GM23338 (cell line): ENCODE data around the gene MTNR1B. TPM values are rescaled to one million over a fixed set of nuclear protein-coding genes. Genes with fewer than 3 reads are reported as not detected.

ENCODE experiments used
- ATAC-seq: fragments of 200-7000 bp; cut with Tn5 transposase; 3 replicates; pipeline ENCODE4 v1.9.1; 2020
- DNase-seq: peaks from one replicate; pipeline ENCODE4 v3.0.0-alpha.2; 2015; ENCODE audit warnings: low spot score
- H2AFZ ChIP-seq: fragments of 200-600 bp; sonication (generic); 2 replicates; pipeline ENCODE4 v1.8.0; 2016; ENCODE audit warnings: antibody characterized with exemption, mild to moderate bottlenecking, moderate library complexity
- H3F3A ChIP-seq: fragments of 200-600 bp; sonication (generic); replicated peaks from 2 replicates; pipeline ENCODE4 v1.8.0; 2017; ENCODE audit warnings: antibody characterized with exemption, mixed run types, low read depth
- H3K27ac ChIP-seq: fragments of 200-600 bp; sonication (generic); 2 replicates; pipeline ENCODE4 v1.6.1; 2016; ENCODE audit warnings: low read depth
- H3K27me3 ChIP-seq: fragments of 200-600 bp; sonication (generic); 2 replicates; pipeline ENCODE4 v1.8.0; 2016; ENCODE audit warnings: mild to moderate bottlenecking, mixed run types, moderate library complexity; ENCODE audit not compliant: insufficient read depth
- H3K36me3 ChIP-seq: fragments of 200-600 bp; sonication (generic); 2 replicates; pipeline ENCODE4 v1.8.0; 2016; ENCODE audit warnings: mild to moderate bottlenecking; ENCODE audit not compliant: insufficient read depth
- H3K4me1 ChIP-seq: fragments of 200-600 bp; sonication (generic); 2 replicates; pipeline ENCODE4 v1.8.0; 2016; ENCODE audit warnings: mild to moderate bottlenecking, moderate library complexity; ENCODE audit not compliant: insufficient read depth
- H3K4me2 ChIP-seq: fragments of 200-600 bp; sonication (generic); 2 replicates; pipeline ENCODE4 v1.7.1; 2017; ENCODE audit warnings: mixed run types
- H3K4me3 ChIP-seq: fragments of 200-600 bp; sonication (generic); 2 replicates; pipeline ENCODE4 v1.6.1; 2016; ENCODE audit warnings: mixed run types
- H3K79me2 ChIP-seq: fragments of 200-600 bp; sonication (generic); replicated peaks from 2 replicates; pipeline ENCODE4 v1.8.0; 2017; ENCODE audit warnings: mild to moderate bottlenecking; ENCODE audit not compliant: insufficient read depth
- H3K9me2 ChIP-seq: fragments of 200-600 bp; sonication (generic); 2 replicates; pipeline ENCODE4 v1.8.0; 2017; ENCODE audit not compliant: insufficient read depth
- H4K20me1 ChIP-seq: fragments of 200-600 bp; sonication (generic); replicated peaks from 2 replicates; pipeline ENCODE4 v1.8.0; 2017; ENCODE audit warnings: mild to moderate bottlenecking; ENCODE audit not compliant: insufficient read depth
- H3K27ac Mint-ChIP-seq: 2 replicates; pipeline ENCODE4 v1.8.0; 2020; ENCODE audit warnings: inconsistent platforms, mild to moderate bottlenecking, moderate library complexity, mixed read lengths
- H3K27me3 Mint-ChIP-seq: 3 replicates; pipeline ENCODE4 v1.8.0; 2022; ENCODE audit warnings: low read depth, mild to moderate bottlenecking, moderate library complexity, mixed read lengths, inconsistent platforms; ENCODE audit not compliant: insufficient read depth, poor library complexity
- H3K36me3 Mint-ChIP-seq: 3 replicates; pipeline ENCODE4 v1.8.0; 2021; ENCODE audit warnings: low read depth, mild to moderate bottlenecking, inconsistent platforms, moderate library complexity, mixed read lengths
- H3K4me1 Mint-ChIP-seq: 3 replicates; pipeline ENCODE4 v1.8.0; 2020; ENCODE audit warnings: mild to moderate bottlenecking, inconsistent platforms, mixed read lengths
- H3K4me3 Mint-ChIP-seq: 3 replicates; pipeline ENCODE4 v1.8.0; 2021; ENCODE audit warnings: moderate library complexity, mild to moderate bottlenecking, inconsistent platforms, mixed read lengths
- H3K9me3 Mint-ChIP-seq: 3 replicates; pipeline ENCODE4 v1.8.0; 2020; ENCODE audit warnings: moderate library complexity, mild to moderate bottlenecking, inconsistent platforms, mixed read lengths
- CREB1 ChIP-seq: fragments of 250-450 bp; sonication (Bioruptor Pico); IDR thresholded peaks from 2 replicates; pipeline ENCODE4 v1.5.0; 2020; ENCODE audit warnings: low read depth, mild to moderate bottlenecking, moderate library complexity
- EZH2 ChIP-seq: fragments of 200-600 bp; sonication (generic); IDR thresholded peaks from one replicate; pipeline ENCODE4 v1.8.0; 2017; ENCODE audit warnings: antibody characterized with exemption, mild to moderate bottlenecking, low read depth; ENCODE audit not compliant: unreplicated experiment
- EZH2phosphoT487 ChIP-seq: fragments of 200-600 bp; sonication (generic); IDR thresholded peaks from one replicate; pipeline ENCODE4 v1.8.1; 2018; ENCODE audit warnings: antibody characterized with exemption; ENCODE audit not compliant: unreplicated experiment
- NANOG ChIP-seq: IDR thresholded peaks from 2 replicates; pipeline ENCODE4 v1.6.1; 2016; ENCODE audit warnings: antibody characterized with exemption, borderline replicate concordance
- POLR2AphosphoS5 ChIP-seq: IDR thresholded peaks from 2 replicates; pipeline ENCODE4 v1.6.1; 2016; ENCODE audit warnings: antibody characterized with exemption, low read depth
- ZNF114 ChIP-seq: fragments of 250-450 bp; sonication (Bioruptor Pico); IDR thresholded peaks from 2 replicates; pipeline ENCODE4 v1.5.0; 2020; ENCODE audit warnings: mild to moderate bottlenecking, moderate library complexity
- ZNF331 ChIP-seq: fragments of 250-450 bp; sonication (Bioruptor Pico); IDR thresholded peaks from 2 replicates; pipeline ENCODE4 v1.5.0; 2020; ENCODE audit warnings: low read depth, mild to moderate bottlenecking, moderate library complexity
- ZNF462 ChIP-seq: fragments of 250-450 bp; sonication (Bioruptor Pico); IDR thresholded peaks from 2 replicates; pipeline ENCODE4 v1.5.0; 2020; ENCODE audit warnings: mild to moderate bottlenecking, moderate library complexity
- polyA plus RNA-seq: library from polyadenylated mRNA; unstranded; fragments of >200 nt; fragmentation: Nextera tagmentation; extraction: Ambion mirVana; gene quantifications from 2 replicates; pipeline ENCODE4 v1.2.1, GENCODE V29; 2016
- total RNA-seq: library from RNA; depleted of rRNA; stranded (reverse); fragments of >200 nt; shearing (Covaris generic); gene quantifications from 2 replicates; pipeline ENCODE4 v1.2.3, GENCODE V29; 2014
- TF ChIP-seq, protein P1 (sequence below): IDR thresholded peaks from one replicate; pipeline ENCODE4 v1.6.1; 2018; ENCODE audit warnings: antibody characterized with exemption; ENCODE audit not compliant: unreplicated experiment
- TF ChIP-seq, protein P2 (sequence below), 2 experiments: fragments of 200-600 bp in 1 of 2; sonication (generic) in 1 of 2; conservative IDR thresholded peaks; 2 replicates each; pipeline versions ENCODE4 v1.5.1 to v1.6.1; 2016 to 2017; ENCODE audit warnings: antibody characterized with exemption in 2 of 2, low read depth in 2 of 2, mild to moderate bottlenecking in 2 of 2, moderate library complexity in 1 of 2

The MTNR1B gene
- total and polyA plus RNA-seq, 2 experiments from 2014 or later: not detected

DNA sequence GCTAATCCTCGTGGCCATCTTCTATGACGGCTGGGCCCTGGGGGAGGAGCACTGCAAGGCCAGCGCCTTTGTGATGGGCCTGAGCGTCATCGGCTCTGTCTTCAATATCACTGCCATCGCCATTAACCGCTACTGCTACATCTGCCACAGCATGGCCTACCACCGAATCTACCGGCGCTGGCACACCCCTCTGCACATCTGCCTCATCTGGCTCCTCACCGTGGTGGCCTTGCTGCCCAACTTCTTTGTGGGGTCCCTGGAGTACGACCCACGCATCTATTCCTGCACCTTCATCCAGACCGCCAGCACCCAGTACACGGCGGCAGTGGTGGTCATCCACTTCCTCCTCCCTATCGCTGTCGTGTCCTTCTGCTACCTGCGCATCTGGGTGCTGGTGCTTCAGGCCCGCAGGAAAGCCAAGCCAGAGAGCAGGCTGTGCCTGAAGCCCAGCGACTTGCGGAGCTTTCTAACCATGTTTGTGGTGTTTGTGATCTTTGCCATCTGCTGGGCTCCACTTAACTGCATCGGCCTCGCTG is 12.1 kb downstream of the MTNR1B start:
- Histone ChIP-seq H3K4me3 (no peak overlapping the region), H3K27ac (no peak overlapping the region), H3K27me3 (no peaks in the 10 kb centered on the region), H3K36me3 (no peaks in the 10 kb centered on the region), H4K20me1 (no peaks in the 10 kb centered on the region), H3K4me2 (no peak overlapping the region), H3K9me2 (peaks cover 14% of the 10 kb centered on the region; the same call in 1 of the 2 replicates), H3K79me2 (no peaks in the 10 kb centered on the region), H3F3A (no peaks in the 10 kb centered on the region), H3K4me1 (no peaks in the 10 kb centered on the region), H2AFZ (no peak overlapping the region)
- H3K4me1 Mint-ChIP-seq: peaks cover 7% of the 10 kb centered on the region
- H3K4me3 Mint-ChIP-seq: no peak overlapping the region
- no peak overlapping the region for H3K27ac Mint-ChIP-seq
- no peaks in the 10 kb centered on the region for H3K36me3 Mint-ChIP-seq
- peaks cover 7% of the 10 kb centered on the region for H3K27me3 Mint-ChIP-seq
- H3K9me3 Mint-ChIP-seq: no peaks in the 10 kb centered on the region; the same call in 2 of the 3 replicates
- DNase-seq (no peak), ATAC-seq (no peak)
- TF ChIP-seq ZNF114: no peak
- no peak for TF ChIP-seq EZH2
- no peak for TF ChIP-seq ZNF331 (CRISPR knock-in tag)
- no peak for TF ChIP-seq POLR2AphosphoS5
- TF ChIP-seq, protein P1, sequence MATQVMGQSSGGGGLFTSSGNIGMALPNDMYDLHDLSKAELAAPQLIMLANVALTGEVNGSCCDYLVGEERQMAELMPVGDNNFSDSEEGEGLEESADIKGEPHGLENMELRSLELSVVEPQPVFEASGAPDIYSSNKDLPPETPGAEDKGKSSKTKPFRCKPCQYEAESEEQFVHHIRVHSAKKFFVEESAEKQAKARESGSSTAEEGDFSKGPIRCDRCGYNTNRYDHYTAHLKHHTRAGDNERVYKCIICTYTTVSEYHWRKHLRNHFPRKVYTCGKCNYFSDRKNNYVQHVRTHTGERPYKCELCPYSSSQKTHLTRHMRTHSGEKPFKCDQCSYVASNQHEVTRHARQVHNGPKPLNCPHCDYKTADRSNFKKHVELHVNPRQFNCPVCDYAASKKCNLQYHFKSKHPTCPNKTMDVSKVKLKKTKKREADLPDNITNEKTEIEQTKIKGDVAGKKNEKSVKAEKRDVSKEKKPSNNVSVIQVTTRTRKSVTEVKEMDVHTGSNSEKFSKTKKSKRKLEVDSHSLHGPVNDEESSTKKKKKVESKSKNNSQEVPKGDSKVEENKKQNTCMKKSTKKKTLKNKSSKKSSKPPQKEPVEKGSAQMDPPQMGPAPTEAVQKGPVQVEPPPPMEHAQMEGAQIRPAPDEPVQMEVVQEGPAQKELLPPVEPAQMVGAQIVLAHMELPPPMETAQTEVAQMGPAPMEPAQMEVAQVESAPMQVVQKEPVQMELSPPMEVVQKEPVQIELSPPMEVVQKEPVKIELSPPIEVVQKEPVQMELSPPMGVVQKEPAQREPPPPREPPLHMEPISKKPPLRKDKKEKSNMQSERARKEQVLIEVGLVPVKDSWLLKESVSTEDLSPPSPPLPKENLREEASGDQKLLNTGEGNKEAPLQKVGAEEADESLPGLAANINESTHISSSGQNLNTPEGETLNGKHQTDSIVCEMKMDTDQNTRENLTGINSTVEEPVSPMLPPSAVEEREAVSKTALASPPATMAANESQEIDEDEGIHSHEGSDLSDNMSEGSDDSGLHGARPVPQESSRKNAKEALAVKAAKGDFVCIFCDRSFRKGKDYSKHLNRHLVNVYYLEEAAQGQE: no peak

DNA sequence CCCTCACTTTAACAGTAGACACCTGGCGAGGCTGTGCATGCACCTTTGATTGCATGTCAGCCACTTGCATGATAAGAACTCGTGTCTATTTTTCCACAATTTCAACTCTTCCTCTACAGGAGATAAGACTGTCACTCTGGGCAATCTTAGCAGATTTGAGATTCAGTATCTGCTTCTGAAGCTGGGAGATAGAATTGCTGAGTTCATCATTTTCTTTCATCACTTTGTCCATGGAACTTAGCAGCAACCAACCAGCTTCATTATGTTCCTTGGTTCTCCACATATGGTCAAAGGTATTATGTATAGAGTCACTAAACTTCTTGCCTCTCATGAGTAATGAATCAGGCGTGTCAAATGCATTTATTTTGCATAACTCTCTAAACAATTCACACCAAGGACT is 17.1 kb downstream of the MTNR1B start:
- DNase-seq (no peak), ATAC-seq (no peak)
- H3K27me3 Mint-ChIP-seq: peaks cover 5% of the 10 kb centered on the region
- H3K36me3 ChIP-seq: no peaks in the 10 kb centered on the region
- H3K79me2 ChIP-seq: no peaks in the 10 kb centered on the region
- no peaks in the 10 kb centered on the region for H3F3A ChIP-seq
- no peak overlapping the region for H3K27ac Mint-ChIP-seq
- no peaks in the 10 kb centered on the region for H3K4me1 ChIP-seq
- no peaks in the 10 kb centered on the region for H4K20me1 ChIP-seq
- peaks cover 12% of the 10 kb centered on the region for H3K9me3 Mint-ChIP-seq
- H3K4me2 ChIP-seq: no peak overlapping the region
- no peaks in the 10 kb centered on the region for H3K27me3 ChIP-seq
- no peak overlapping the region for H3K27ac ChIP-seq
- peaks cover 7% of the 10 kb centered on the region for H3K4me1 Mint-ChIP-seq
- H3K4me3 ChIP-seq: no peak overlapping the region
- H3K9me2 ChIP-seq: peaks cover 8% of the 10 kb centered on the region; the same call in 1 of the 2 replicates
- H3K36me3 Mint-ChIP-seq: peaks cover 6% of the 10 kb centered on the region; the same call in 1 of the 3 replicates
- H2AFZ ChIP-seq: no peak overlapping the region
- H3K4me3 Mint-ChIP-seq: no peak overlapping the region
- TF ChIP-seq NANOG (no peak), EZH2 (no peak), ZNF462 (CRISPR knock-in tag) (no peak), ZNF331 (CRISPR knock-in tag) (no peak), ZNF114 (no peak), EZH2phosphoT487 (no peak), CREB1 (CRISPR knock-in tag) (no peak)
- TF ChIP-seq, protein P2, sequence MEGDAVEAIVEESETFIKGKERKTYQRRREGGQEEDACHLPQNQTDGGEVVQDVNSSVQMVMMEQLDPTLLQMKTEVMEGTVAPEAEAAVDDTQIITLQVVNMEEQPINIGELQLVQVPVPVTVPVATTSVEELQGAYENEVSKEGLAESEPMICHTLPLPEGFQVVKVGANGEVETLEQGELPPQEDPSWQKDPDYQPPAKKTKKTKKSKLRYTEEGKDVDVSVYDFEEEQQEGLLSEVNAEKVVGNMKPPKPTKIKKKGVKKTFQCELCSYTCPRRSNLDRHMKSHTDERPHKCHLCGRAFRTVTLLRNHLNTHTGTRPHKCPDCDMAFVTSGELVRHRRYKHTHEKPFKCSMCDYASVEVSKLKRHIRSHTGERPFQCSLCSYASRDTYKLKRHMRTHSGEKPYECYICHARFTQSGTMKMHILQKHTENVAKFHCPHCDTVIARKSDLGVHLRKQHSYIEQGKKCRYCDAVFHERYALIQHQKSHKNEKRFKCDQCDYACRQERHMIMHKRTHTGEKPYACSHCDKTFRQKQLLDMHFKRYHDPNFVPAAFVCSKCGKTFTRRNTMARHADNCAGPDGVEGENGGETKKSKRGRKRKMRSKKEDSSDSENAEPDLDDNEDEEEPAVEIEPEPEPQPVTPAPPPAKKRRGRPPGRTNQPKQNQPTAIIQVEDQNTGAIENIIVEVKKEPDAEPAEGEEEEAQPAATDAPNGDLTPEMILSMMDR (conservative IDR thresholded peaks at IDR 0.05; ENCODE audit: low read depth in 2 of 2): no peak
